H1 (cell line): ENCODE results near the gene APLP2. TPM values are rescaled to one million over a fixed set of nuclear protein-coding genes. Genes with fewer than 3 reads are reported as not detected.

Source experiments
- CTCF ChIA-PET: fragments of 300-600 bp; sonication (Branson Sonifier 250); formaldehyde crosslinking; loops from one replicate; lab custom pipeline; 2021; ENCODE audit not compliant: partially characterized antibody; lab: Charles Lee
- POLR2A ChIA-PET: fragments of 300-600 bp; sonication (Branson Sonifier 250); formaldehyde crosslinking; loops from one replicate; lab custom pipeline; 2021; ENCODE audit warnings: inconsistent platforms; ENCODE audit not compliant: partially characterized antibody; lab: Charles Lee
- DNase-seq, 2 experiments: peaks; one replicate each; pipeline versions ENCODE4 v3.0.0 to v3.0.0-alpha.2; 2010 to 2022; ENCODE audit warnings: low spot score in 2 of 2, low read depth in 1 of 2, mixed read lengths in 1 of 2
- FAIRE-seq: peaks from 2 replicates; lab custom pipeline; 2011; peaks lifted over from hg19 to GRCh38; lab: Jason Lieb, UNC
- H2AFZ ChIP-seq: 2 replicates; pipeline ENCODE4 v1.8.1; 2012; ENCODE audit warnings: low read length, inconsistent platforms
- H2AK5ac ChIP-seq: 2 replicates; pipeline ENCODE4 v1.6.1; 2013; ENCODE audit warnings: low read depth, low read length
- H2BK120ac ChIP-seq: replicated peaks from 2 replicates; pipeline ENCODE3; 2013; ENCODE audit warnings: low read depth, low read length, inconsistent platforms
- H2BK12ac ChIP-seq: 2 replicates; pipeline ENCODE4 v1.6.1; 2013; ENCODE audit warnings: low read depth, low read length
- H2BK15ac ChIP-seq: 2 replicates; pipeline ENCODE4 v1.6.1; 2013; ENCODE audit warnings: low read length
- H2BK20ac ChIP-seq: 2 replicates; pipeline ENCODE4 v1.6.1; 2013; ENCODE audit warnings: low read length
- H2BK5ac ChIP-seq: 2 replicates; pipeline ENCODE4 v1.6.1; 2013; ENCODE audit warnings: low read depth, low read length
- H3K14ac ChIP-seq: 2 replicates; pipeline ENCODE4 v1.6.1; 2013; ENCODE audit warnings: inconsistent platforms; ENCODE audit not compliant: insufficient read length
- H3K18ac ChIP-seq: 2 replicates; pipeline ENCODE4 v1.6.1; 2013; ENCODE audit warnings: low read length; ENCODE audit errors: extremely low read depth
- H3K23ac ChIP-seq: 2 replicates; pipeline ENCODE4 v1.6.1; 2013; ENCODE audit warnings: inconsistent platforms; ENCODE audit not compliant: insufficient read length
- H3K23me2 ChIP-seq: 2 replicates; pipeline ENCODE4 v1.6.1; 2013; ENCODE audit warnings: low read depth, low read length
- H3K27ac ChIP-seq: 2 replicates; pipeline ENCODE4 v1.6.1; 2011; ENCODE audit warnings: low read depth, low read length, inconsistent platforms
- H3K27me3 ChIP-seq, 4 experiments: replicated peaks in 1 of 4; 1 replicate in 1 of 4; 2 replicates in 3 of 4; pipeline versions ENCODE4 v1.6.1 to v1.8.1; 2011 to 2013; ENCODE audit warnings: low read length in 3 of 4, mild to moderate bottlenecking in 3 of 4, inconsistent platforms in 2 of 4, mixed read lengths in 2 of 4, moderate library complexity in 1 of 4; ENCODE audit not compliant: control insufficient read depth in 3 of 4, insufficient read depth in 3 of 4; ENCODE audit errors: extremely low read depth in 1 of 4
- H3K36me3 ChIP-seq, 4 experiments: 2 replicates each; pipeline versions ENCODE4 v1.6.1 to v1.8.1; 2011 to 2013; ENCODE audit warnings: mild to moderate bottlenecking in 4 of 4, low read length in 3 of 4, moderate library complexity in 2 of 4, control low read depth in 1 of 4, inconsistent platforms in 1 of 4; ENCODE audit not compliant: insufficient read depth in 4 of 4, control insufficient read depth in 2 of 4
- H3K4ac ChIP-seq: replicated peaks from 2 replicates; pipeline ENCODE3; 2013; ENCODE audit warnings: low read length, low read depth, mixed read lengths, inconsistent platforms; ENCODE audit not compliant: insufficient read length
- H3K4me1 ChIP-seq, 4 experiments: replicated peaks in 1 of 4; 1 replicate in 1 of 4; 2 replicates in 3 of 4; pipeline versions ENCODE4 v1.6.1 to v1.8.1; 2011 to 2013; ENCODE audit warnings: low read length in 3 of 4, inconsistent platforms in 2 of 4, mixed read lengths in 1 of 4; ENCODE audit not compliant: insufficient read depth in 4 of 4, control insufficient read depth in 3 of 4
- H3K4me2 ChIP-seq, 2 experiments: 2 replicates each; pipeline versions ENCODE4 v1.6.1 to v1.8.1; 2011 to 2013; ENCODE audit warnings: low read depth in 2 of 2, low read length in 2 of 2, control low read depth in 1 of 2, inconsistent platforms in 1 of 2, mild to moderate bottlenecking in 1 of 2; ENCODE audit not compliant: insufficient read depth in 1 of 2
- H3K4me3 ChIP-seq, 4 experiments: fragments of 200-600, 300-600 bp in 1 of 4; sonication (generic), shearing (Covaris generic), sonication (Bioruptor Twin) in 1 of 4; 2 replicates each; pipeline versions ENCODE4 v1.5.1 to v1.8.1; 2011 to 2016; ENCODE audit warnings: low read length in 4 of 4, low read depth in 3 of 4, control low read depth in 2 of 4, inconsistent platforms in 2 of 4, mild to moderate bottlenecking in 2 of 4, mixed read lengths in 1 of 4, moderate library complexity in 1 of 4; ENCODE audit not compliant: insufficient read depth in 2 of 4; ENCODE audit errors: extremely low read depth in 1 of 4
- H3K56ac ChIP-seq: replicated peaks from 2 replicates; pipeline ENCODE3; 2013; ENCODE audit warnings: low read depth, mild to moderate bottlenecking, mixed read lengths, low read length, inconsistent platforms; ENCODE audit not compliant: insufficient read length
- H3K79me1 ChIP-seq: 2 replicates; pipeline ENCODE4 v1.6.1; 2013; ENCODE audit warnings: low read depth, low read length, control low read depth
- H3K79me2 ChIP-seq, 2 experiments: 2 replicates each; pipeline versions ENCODE4 v1.6.1 to v1.8.1; 2012 to 2013; ENCODE audit warnings: low read length in 2 of 2, mild to moderate bottlenecking in 2 of 2, inconsistent platforms in 1 of 2; ENCODE audit not compliant: insufficient read depth in 2 of 2, control insufficient read depth in 1 of 2
- H3K9ac ChIP-seq, 4 experiments: replicated peaks in 1 of 4; 1 replicate in 1 of 4; 2 replicates in 3 of 4; pipeline versions ENCODE4 v1.6.1 to v1.8.1; 2011 to 2013; ENCODE audit warnings: low read depth in 3 of 4, low read length in 3 of 4, control low read depth in 2 of 4, mild to moderate bottlenecking in 2 of 4, moderate library complexity in 2 of 4, inconsistent platforms in 1 of 4; ENCODE audit errors: extremely low read depth in 1 of 4
- H3K9me3 ChIP-seq, 2 experiments: 2 replicates each; pipeline versions ENCODE4 v1.6.1 to v1.8.1; 2012 to 2013; ENCODE audit warnings: mild to moderate bottlenecking in 2 of 2, moderate library complexity in 2 of 2, control low read depth in 1 of 2, inconsistent platforms in 1 of 2, low read depth in 1 of 2, low read length in 1 of 2, mixed read lengths in 1 of 2; ENCODE audit not compliant: insufficient read depth in 2 of 2
- H4K20me1 ChIP-seq, 2 experiments: replicated peaks in 1 of 2; 2 replicates each; pipeline versions ENCODE3 to v1.8.1; 2011 to 2013; ENCODE audit warnings: inconsistent platforms in 2 of 2, low read length in 2 of 2, mild to moderate bottlenecking in 1 of 2; ENCODE audit not compliant: insufficient read depth in 2 of 2, control insufficient read depth in 1 of 2
- H4K5ac ChIP-seq: 2 replicates; pipeline ENCODE4 v1.6.1; 2013; ENCODE audit warnings: low read length, low read depth, mixed read lengths, inconsistent platforms; ENCODE audit not compliant: insufficient read length
- H4K8ac ChIP-seq: 2 replicates; pipeline ENCODE4 v1.8.0; 2013; ENCODE audit warnings: mild to moderate bottlenecking, moderate library complexity, low read length, inconsistent platforms; ENCODE audit not compliant: insufficient read depth; ENCODE audit errors: extremely low read depth
- H4K91ac ChIP-seq: replicated peaks from 2 replicates; pipeline ENCODE3; 2013; ENCODE audit warnings: low read length, mixed read lengths, inconsistent platforms; ENCODE audit not compliant: insufficient read length
- BRCA1 ChIP-seq: IDR thresholded peaks from 2 replicates; pipeline ENCODE4 v1.6.1; 2012; ENCODE audit warnings: low read depth, low read length, improper control_type of control experiment
- CTCF ChIP-seq, 3 experiments: IDR thresholded peaks; 1 replicate in 2 of 3; 2 replicates in 1 of 3; pipeline versions ENCODE4 v1.5.1 to v1.6.1; 2011; ENCODE audit warnings: low read length in 3 of 3, mild to moderate bottlenecking in 3 of 3, inconsistent platforms in 2 of 3, low read depth in 1 of 3, moderate library complexity in 1 of 3; ENCODE audit not compliant: insufficient read depth in 1 of 3; ENCODE audit errors: control extremely low read depth in 1 of 3
- FOSL1 ChIP-seq: IDR thresholded peaks from 2 replicates; pipeline ENCODE4 v1.6.1; 2011; ENCODE audit warnings: mild to moderate bottlenecking, low read depth, low read length, moderate library complexity; ENCODE audit not compliant: insufficient read depth
- GABPA ChIP-seq: IDR thresholded peaks from 2 replicates; pipeline ENCODE4 v1.6.1; 2011; ENCODE audit warnings: mild to moderate bottlenecking, low read length, moderate library complexity, borderline replicate concordance; ENCODE audit not compliant: insufficient read depth
- HDAC2 ChIP-seq, 2 experiments: fragments of 300-600 bp in 1 of 2; sonication (generic) in 1 of 2; IDR thresholded peaks; 2 replicates each; pipeline ENCODE4 v1.6.1; 2011 to 2012; ENCODE audit warnings: low read depth in 2 of 2, low read length in 2 of 2, mild to moderate bottlenecking in 2 of 2, moderate library complexity in 2 of 2, borderline replicate concordance in 1 of 2, inconsistent platforms in 1 of 2
- POLR2A ChIP-seq, 2 experiments: IDR thresholded peaks; 1 replicate in 1 of 2; 2 replicates in 1 of 2; pipeline ENCODE4 v1.6.1; 2011; ENCODE audit warnings: low read depth in 2 of 2, low read length in 2 of 2, mild to moderate bottlenecking in 2 of 2; ENCODE audit errors: control extremely low read depth in 1 of 2
- SIX5 ChIP-seq: IDR thresholded peaks from 2 replicates; pipeline ENCODE4 v1.6.1; 2011; ENCODE audit warnings: mild to moderate bottlenecking, low read depth, low read length
- TAF7 ChIP-seq: optimal IDR thresholded peaks from 2 replicates; pipeline ENCODE3; 2011; ENCODE audit warnings: low read depth, mild to moderate bottlenecking, inconsistent platforms, low read length, moderate library complexity, borderline replicate concordance
- WGBS, 2 experiments: shearing (Covaris generic) in 1 of 2; methylation state at CpG; one replicate each; pipeline versions ENCODE4 v1.1.6 to v1.1.7; 2013 to 2015; ENCODE audit warnings: low lambda C conversion rate in 2 of 2, mixed read lengths in 2 of 2, inconsistent platforms in 1 of 2, low coverage in 1 of 2, missing lambda C conversion rate in 1 of 2; ENCODE audit not compliant: insufficient replicate concordance in 2 of 2, insufficient coverage in 1 of 2, insufficient read length in 1 of 2; ENCODE audit errors: extremely low coverage in 1 of 2, missing lambda C conversion rate in 1 of 2; 5-methylcytosine and 5-hydroxymethylcytosine counted together
- polyA plus RNA-seq, 7 experiments: library from polyadenylated mRNA; depleted of rRNA in 3 of 7; stranded (reverse) in 5 of 7; unstranded in 2 of 7; fragments of >200 nt in 5 of 7; fragments of 200-250 nt in 2 of 7; gene quantifications; 1 replicate in 5 of 7; 2 replicates in 1 of 7; 4 replicates in 1 of 7; pipeline versions ENCODE4 v1.2.1 to v1.2.3, GENCODE V29; 2011 to 2013; ENCODE audit warnings: missing spikeins in 2 of 7, mixed read lengths in 2 of 7
- total RNA-seq: library from RNA; stranded (reverse); fragmentation: NEBNext Ultra II Directional; extraction: Animal tissue kit (Norgen Biotek cat#: 25700); gene quantifications from 2 replicates; pipeline ENCODE4 v1.2.1, GENCODE V29; 2021
- TF ChIP-seq, protein P1 (sequence below): IDR thresholded peaks from 2 replicates; pipeline ENCODE4 v1.6.1; 2012; ENCODE audit warnings: low read length, inconsistent platforms

Gene APLP2
- total and polyA plus RNA-seq, 2 of the 8 experiments (the other 6 are each of a cell fraction or from before 2014, with no cell fraction given): 222 to 315 TPM

GRCh38 chr11:130177782-130178181 lies 108.1 kb downstream of the APLP2 start:
- CTCF ChIA-PET: interaction anchor here (1.9 kb wide), 1 partner anchor 32 kb away, joined by 9 read pairs; no protein-coding TSS in a partner anchor
- TF ChIP-seq, protein P1, sequence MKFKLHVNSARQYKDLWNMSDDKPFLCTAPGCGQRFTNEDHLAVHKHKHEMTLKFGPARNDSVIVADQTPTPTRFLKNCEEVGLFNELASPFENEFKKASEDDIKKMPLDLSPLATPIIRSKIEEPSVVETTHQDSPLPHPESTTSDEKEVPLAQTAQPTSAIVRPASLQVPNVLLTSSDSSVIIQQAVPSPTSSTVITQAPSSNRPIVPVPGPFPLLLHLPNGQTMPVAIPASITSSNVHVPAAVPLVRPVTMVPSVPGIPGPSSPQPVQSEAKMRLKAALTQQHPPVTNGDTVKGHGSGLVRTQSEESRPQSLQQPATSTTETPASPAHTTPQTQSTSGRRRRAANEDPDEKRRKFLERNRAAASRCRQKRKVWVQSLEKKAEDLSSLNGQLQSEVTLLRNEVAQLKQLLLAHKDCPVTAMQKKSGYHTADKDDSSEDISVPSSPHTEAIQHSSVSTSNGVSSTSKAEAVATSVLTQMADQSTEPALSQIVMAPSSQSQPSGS: no peak
- TF ChIP-seq TAF7 (no peak), POLR2A (IDR thresholded peaks at IDR 0.05; ENCODE audit: control extremely low read depth in 1 of 2, low read depth in 2 of 2, low read length in 2 of 2) (no peak), BRCA1 (no peak), FOSL1 (no peak), GABPA (no peak), SIX5 (no peak), HDAC2 (IDR thresholded peaks at IDR 0.05; ENCODE audit: borderline replicate concordance in 1 of 2, low read depth in 2 of 2, low read length in 2 of 2) (no peak), CTCF (IDR thresholded peaks at IDR 0.05; ENCODE audit: control extremely low read depth in 1 of 3, insufficient read depth in 1 of 3, low read depth in 1 of 3, low read length in 3 of 3) (no peak)

More at GRCh38 chr11:130177782-130178181, 108.1 kb downstream of the APLP2 start:
- H2BK12ac ChIP-seq: no peak overlapping the region
- H4K8ac ChIP-seq: no peak overlapping the region
- H2BK20ac ChIP-seq: no peak overlapping the region
- no peaks in the 10 kb centered on the region for H3K36me3 ChIP-seq
- H3K9me3 ChIP-seq: no peaks in the 10 kb centered on the region; a peak in 1 of 4 replicates
- no peak overlapping the region for H3K4ac ChIP-seq
- H4K91ac ChIP-seq: no peak overlapping the region
- H3K56ac ChIP-seq: no peak overlapping the region
- H3K79me2 ChIP-seq: no peaks in the 10 kb centered on the region
- no peak for FAIRE-seq
- H4K5ac ChIP-seq: no peak overlapping the region
- WGBS, 2 experiments: 96% methylated on average over 10 of the region's 10 CpGs; no CpG with 5 or more reads in 1 of the 2 experiments
- no peak overlapping the region for H3K9ac ChIP-seq
- no peak overlapping the region for H3K18ac ChIP-seq
- H4K20me1 ChIP-seq: peaks cover 0 to 2% of the 10 kb centered on the region in 2 experiments
- peaks cover 4% of the 10 kb centered on the region; the same call in 1 of the 2 replicates for H3K79me1 ChIP-seq
- no peaks in the 10 kb centered on the region; a peak in 1 of 7 replicates for H3K4me1 ChIP-seq
- no peak overlapping the region for H2AFZ ChIP-seq
- peaks cover 0 to 3% (median 0%) of the 10 kb centered on the region in 4 experiments; a peak in 4 of 7 replicates for H3K27me3 ChIP-seq
- no peaks in the 10 kb centered on the region for H3K23me2 ChIP-seq
- H2BK15ac ChIP-seq: no peak overlapping the region
- no peak overlapping the region for H3K14ac ChIP-seq
- no peak overlapping the region for H2BK120ac ChIP-seq
- no peak overlapping the region for H3K23ac ChIP-seq
- POLR2A ChIA-PET: interaction anchor here (1.0 kb wide), 1 partner anchor 12 kb away, joined by 3 read pairs; no protein-coding TSS in a partner anchor
- H3K4me2 ChIP-seq: no peak overlapping the region
- no peak overlapping the region for H2BK5ac ChIP-seq
- DNase-seq: no peak
- no peak overlapping the region for H2AK5ac ChIP-seq
- H3K4me3 ChIP-seq: no peak overlapping the region
- H3K27ac ChIP-seq: no peak overlapping the region
